Common myeloid progenitor, CD34-positive (primary cell): ENCODE data around the gene GTF2F1.
"Not testable (repeated sequence)": the region's sequence is repeated elsewhere in the genome, so short reads cannot be mapped to it uniquely, and the experiment has no call there.

Experiments used
- CTCF ChIA-PET: fragments of 350-600 bp; sonication (Branson Sonifier 250); formaldehyde crosslinking; loops from one replicate; lab custom pipeline; 2021; ENCODE audit warnings: antibody characterized with exemption; lab: Charles Lee
- POLR2A ChIA-PET: fragments of 350-600 bp; sonication (Branson Sonifier 250); formaldehyde crosslinking; loops from one replicate; lab custom pipeline; 2021; ENCODE audit warnings: antibody characterized with exemption; lab: Charles Lee
- DNase-seq, 3 donors: peaks; one replicate each; pipeline versions ENCODE4 v3.0.0 to v3.0.0-alpha.2; 2013
- H3K27ac ChIP-seq, 2 experiments: 1 replicate in 1 of 2; 2 replicates in 1 of 2; pipeline ENCODE4 v1.7.0; 2013; ENCODE audit warnings: inconsistent platforms in 2 of 2, low read length in 2 of 2, mild to moderate bottlenecking in 2 of 2, low read depth in 1 of 2, moderate library complexity in 1 of 2; ENCODE audit not compliant: severe bottlenecking in 2 of 2, insufficient read depth in 1 of 2, poor library complexity in 1 of 2
- H3K27me3 ChIP-seq, 5 experiments: replicated peaks in 2 of 5; 1 replicate in 3 of 5; 2 replicates in 2 of 5; pipeline versions ENCODE4 v1.6.1 to v1.7.0; 2013; ENCODE audit warnings: low read length in 4 of 5, mild to moderate bottlenecking in 2 of 5, moderate library complexity in 2 of 5, inconsistent platforms in 1 of 5; ENCODE audit not compliant: insufficient read depth in 5 of 5, control insufficient read depth in 4 of 5
- H3K36me3 ChIP-seq, 4 experiments: 1 replicate in 2 of 4; 2 replicates in 2 of 4; pipeline versions ENCODE4 v1.6.1 to v1.7.0; 2013; ENCODE audit warnings: low read length in 3 of 4, control low read depth in 1 of 4, mild to moderate bottlenecking in 1 of 4; ENCODE audit not compliant: control insufficient read depth in 4 of 4, insufficient read depth in 4 of 4
- H3K4me1 ChIP-seq, 4 experiments: 1 replicate in 3 of 4; 2 replicates in 1 of 4; pipeline versions ENCODE4 v1.6.1 to v1.7.1; 2013; ENCODE audit warnings: low read length in 3 of 4, mild to moderate bottlenecking in 3 of 4, control low read depth in 1 of 4, inconsistent platforms in 1 of 4, moderate library complexity in 1 of 4; ENCODE audit not compliant: control insufficient read depth in 4 of 4, insufficient read depth in 4 of 4; ENCODE audit errors: control extremely low read depth in 1 of 4
- H3K4me3 ChIP-seq, 7 experiments: 1 replicate in 4 of 7; 2 replicates in 3 of 7; pipeline versions ENCODE4 v1.5.1 to v1.7.0; 2013; ENCODE audit warnings: mild to moderate bottlenecking in 7 of 7, low read length in 6 of 7, moderate library complexity in 6 of 7, inconsistent platforms in 2 of 7, low read depth in 2 of 7, control low read depth in 1 of 7; ENCODE audit not compliant: insufficient read depth in 4 of 7, control insufficient read depth in 1 of 7; ENCODE audit errors: extremely low read depth in 1 of 7
- H3K9me3 ChIP-seq, 5 experiments: 1 replicate in 4 of 5; 2 replicates in 1 of 5; pipeline versions ENCODE4 v1.6.1 to v1.7.1; 2013; ENCODE audit warnings: low read length in 4 of 5, mild to moderate bottlenecking in 2 of 5, inconsistent platforms in 1 of 5, low read depth in 1 of 5, moderate library complexity in 1 of 5; ENCODE audit not compliant: control insufficient read depth in 4 of 5, insufficient read depth in 2 of 5; ENCODE audit errors: control extremely low read depth in 1 of 5
- whole genome bisulfite sequencing: methylation state at CpG from one replicate; pipeline ENCODE4 v1.1.5; 2013; ENCODE audit not compliant: insufficient coverage; 5-methylcytosine and 5-hydroxymethylcytosine counted together

Gene GTF2F1

DNA sequence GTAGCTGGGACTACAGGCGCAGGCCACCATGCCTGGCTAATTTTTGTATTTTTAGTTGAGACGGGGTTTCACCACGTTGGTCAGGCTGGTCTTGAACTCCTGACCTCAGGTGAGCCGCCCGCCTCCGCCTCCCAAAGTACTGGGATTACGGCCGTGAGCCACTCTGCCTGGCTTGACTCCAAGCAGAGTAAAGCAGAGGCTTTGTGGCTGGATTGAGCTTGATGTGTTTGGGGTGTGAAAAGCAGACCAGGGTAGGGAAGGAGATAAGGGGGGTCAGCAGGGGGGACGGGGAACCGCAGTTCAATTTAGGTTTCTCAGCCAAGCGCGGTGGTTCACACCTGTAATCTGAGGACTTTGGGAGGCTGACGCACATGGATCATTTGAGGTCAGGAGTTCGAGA lies 35.8 kb downstream of the GTF2F1 start:
- H3K9me3 ChIP-seq = no peaks in the 10 kb centered on the region
- H3K27me3 ChIP-seq = no peaks in the 10 kb centered on the region
- no peak overlapping the region for H3K4me3 ChIP-seq
- H3K27ac ChIP-seq = no peak overlapping the region
- H3K36me3 ChIP-seq = no peaks in the 10 kb centered on the region
- H3K4me1 ChIP-seq = peaks cover 0 to 3% (median 2%) of the 10 kb centered on the region in 4 experiments
- WGBS = 96% methylated on average over 11 of the region's 14 CpGs
- POLR2A ChIA-PET = no interaction called here
- CTCF ChIA-PET = interaction anchor here (0.7 kb wide), 1 partner anchor 107 kb away, joined by 3 read pairs; no protein-coding TSS in a partner anchor
- DNase-seq = no peak

GRCh38 chr19:6355321-6356040 lies 37.5 kb downstream of the GTF2F1 start:
- WGBS = 99% methylated on average over 9 of the region's 46 CpGs
- POLR2A ChIA-PET, H3K9me3 ChIP-seq, DNase-seq, H3K27me3 ChIP-seq, H3K27ac ChIP-seq, H3K36me3 ChIP-seq, H3K4me1 ChIP-seq, H3K4me3 ChIP-seq, CTCF ChIA-PET: not testable (repeated sequence)

- Histone ChIP-seq H3K36me3 (no peaks in the 10 kb centered on the region), H3K4me3 (no peak overlapping the region), H3K27ac (no peak overlapping the region), H3K9me3 (no peaks in the 10 kb centered on the region), H3K4me1 (no peaks in the 10 kb centered on the region), H3K27me3 (no peaks in the 10 kb centered on the region)
- 57% methylated on average over 3 of the region's 4 CpGs for WGBS
- peak; percentile 34 to 51 (median 35) for DNase-seq
- ChIA-PET POLR2A (interaction anchor here (0.6 kb wide), 1 partner anchor 887 kb away, joined by 4 read pairs; no protein-coding TSS in a partner anchor), CTCF (interaction anchor here (0.6 kb wide), 1 partner anchor 168 kb away, joined by 3 read pairs; no protein-coding TSS in a partner anchor)
Observed at GRCh38 chr19:6354098-6354674, 38.8 kb downstream of the GTF2F1 start.

DNA sequence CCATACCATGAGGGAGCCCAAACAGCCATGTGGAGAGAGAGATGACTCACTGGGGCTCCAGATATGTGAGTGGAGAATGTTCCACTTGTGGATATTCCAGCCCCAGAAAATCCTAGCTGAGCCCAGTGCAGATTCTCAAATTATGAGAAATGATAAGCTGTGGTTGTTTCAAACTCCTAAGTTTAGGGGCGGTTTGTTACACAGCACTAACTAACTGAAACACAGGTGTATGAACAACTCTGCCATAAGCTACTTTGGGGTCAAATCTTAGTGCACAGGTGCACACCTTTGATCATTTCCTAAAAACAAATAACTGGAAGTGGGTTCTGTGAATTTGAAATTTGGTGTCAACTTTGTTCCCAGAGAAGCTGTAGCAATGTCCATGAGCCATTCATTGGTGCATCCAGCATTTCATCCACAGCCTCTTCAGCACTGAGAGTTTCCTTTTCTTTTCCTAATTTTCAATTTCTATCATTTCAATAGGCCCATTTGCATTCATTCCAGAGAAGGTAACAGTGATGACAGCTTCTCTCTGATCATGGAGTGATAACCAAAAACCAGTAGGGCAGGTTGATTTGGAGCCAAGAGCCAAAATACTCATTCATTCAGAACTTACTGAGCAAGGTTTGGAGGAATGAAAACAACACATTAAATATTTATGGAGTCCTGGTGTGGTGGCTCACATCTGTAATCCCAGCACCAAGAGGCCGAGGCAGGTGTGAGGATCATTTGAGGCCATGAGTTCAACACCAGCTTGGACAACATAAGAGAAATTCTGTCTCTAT lies 40.4 kb downstream of the GTF2F1 start:
- no peaks in the 10 kb centered on the region for H3K9me3 ChIP-seq
- no peak for DNase-seq
- 100% methylated on average over 1 of the region's 2 CpGs for WGBS
- H3K4me1 ChIP-seq = no peaks in the 10 kb centered on the region
- H3K36me3 ChIP-seq = no peaks in the 10 kb centered on the region
- POLR2A ChIA-PET = interaction anchor here (0.6 kb wide), 1 partner anchor 1429 kb away, joined by 3 read pairs; no protein-coding TSS in a partner anchor
- no peak overlapping the region for H3K27ac ChIP-seq
- no peaks in the 10 kb centered on the region for H3K27me3 ChIP-seq
- no peak overlapping the region for H3K4me3 ChIP-seq
- CTCF ChIA-PET = interaction anchor here (0.9 to 1.1 kb wide), 4 partner anchors 20 to 185 kb away, joined by 3 to 4 read pairs (median 3); no protein-coding TSS in a partner anchor

DNA sequence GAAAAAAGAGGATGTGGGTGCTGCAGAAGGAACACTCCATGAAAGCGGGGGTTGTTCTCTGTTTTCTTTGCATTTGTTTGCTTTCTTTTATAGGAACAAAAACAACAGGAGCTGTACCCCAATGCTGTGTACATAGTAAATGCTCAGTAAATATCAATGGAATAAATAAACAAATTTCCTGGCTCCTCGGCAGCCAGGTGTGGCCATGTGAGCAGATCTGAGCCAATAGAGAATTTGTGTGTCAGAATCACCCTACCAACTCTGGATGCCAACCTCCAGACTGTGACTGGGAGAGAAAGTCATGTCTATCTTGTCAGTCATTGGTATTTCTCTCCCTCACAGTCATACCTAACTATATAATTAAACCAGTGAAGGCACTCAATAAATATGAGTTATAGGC lies 42.3 kb downstream of the GTF2F1 start:
- WGBS = 100% methylated on average over 1 of the region's 2 CpGs
- no peaks in the 10 kb centered on the region for H3K27me3 ChIP-seq
- no peaks in the 10 kb centered on the region for H3K9me3 ChIP-seq
- H3K27ac ChIP-seq = no peak overlapping the region
- no peaks in the 10 kb centered on the region for H3K4me1 ChIP-seq
- H3K4me3 ChIP-seq = no peak overlapping the region
- ChIA-PET CTCF (interaction anchor here (0.7 kb wide), 1 partner anchor 132 kb away, joined by 4 read pairs; no protein-coding TSS in a partner anchor), POLR2A (no interaction called here)
- no peaks in the 10 kb centered on the region for H3K36me3 ChIP-seq
- DNase-seq = no peak

DNA sequence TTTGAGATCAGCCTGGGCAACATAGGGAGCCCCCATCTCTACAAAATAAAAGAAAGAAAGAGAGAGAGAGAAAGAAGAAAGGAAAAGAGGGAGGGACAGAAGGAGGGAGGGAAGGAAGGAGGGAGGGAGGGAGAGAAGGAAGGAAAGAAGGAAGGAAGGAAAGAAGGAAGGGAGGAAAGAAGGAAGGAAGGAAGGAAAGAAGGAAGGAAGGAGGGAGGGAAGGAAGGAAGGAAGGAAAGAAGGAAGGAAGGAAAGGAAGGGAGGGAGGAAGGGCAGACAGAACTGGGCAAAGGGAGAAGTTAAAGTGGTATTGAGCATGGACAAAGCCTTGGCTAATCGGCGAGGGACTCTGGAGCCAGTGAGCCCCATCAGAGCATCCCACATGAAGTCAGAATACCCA lies 43.7 kb downstream of the GTF2F1 start:
- H3K27ac ChIP-seq, CTCF ChIA-PET, H3K4me1 ChIP-seq, H3K27me3 ChIP-seq, H3K36me3 ChIP-seq, H3K4me3 ChIP-seq, DNase-seq, H3K9me3 ChIP-seq, POLR2A ChIA-PET: not testable (repeated sequence)
- WGBS = 100% methylated on average over 2 of the region's 2 CpGs
